ENCODE data around the gene FOCAD. TPM values are rescaled to one million over a fixed set of nuclear protein-coding genes. Genes with fewer than 3 reads are reported as not detected.

Gene FOCAD
- total and polyA plus RNA-seq, 4 donors = 6.8 to 62.1 (median 27.9) TPM

DNA sequence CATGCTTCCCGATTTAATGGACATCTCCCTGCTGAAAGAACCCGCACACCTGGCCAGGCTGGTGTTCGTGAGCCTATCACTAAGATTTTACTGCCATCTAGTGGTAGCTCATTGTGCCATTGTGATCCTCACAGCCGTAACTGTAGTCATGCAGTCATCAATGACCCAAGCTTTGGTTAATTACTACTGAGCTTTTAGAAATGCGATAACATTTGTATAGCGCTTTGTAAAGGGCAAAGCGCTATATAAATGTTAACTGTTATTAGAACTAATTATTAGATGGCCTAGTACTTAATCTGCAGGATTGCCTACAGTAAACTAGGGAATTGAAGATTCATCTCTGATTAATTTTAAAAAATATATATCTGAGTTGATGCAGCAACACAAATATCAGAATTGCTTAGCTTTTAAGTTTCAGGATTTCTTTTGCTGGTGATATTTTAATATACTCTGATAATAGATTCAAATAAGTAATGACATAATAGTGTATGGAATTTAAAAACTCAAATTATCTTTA lies 257.2 kb downstream of the FOCAD start:
- DNase-seq (peak; percentile 44 to 80 (median 71)), ATAC-seq (ENCODE audit: insufficient read depth, low FRiP score) (peak; percentile 82)
- WGBS, 2 donors = 7 to 13% methylated on average over 7 of the region's 7 CpGs
- Histone ChIP-seq H3K27ac (ENCODE audit: low read depth in 1 of 2, low read length in 1 of 2) (no peak overlapping the region), H3K4me1 (ENCODE audit: control insufficient read depth in 5 of 5, insufficient read depth in 5 of 5, low read length in 5 of 5) (no peaks in the 10 kb centered on the region), H3K4me3 (no peak overlapping the region), H3K27me3 (ENCODE audit: control insufficient read depth in 3 of 3, insufficient read depth in 3 of 3, low read length in 2 of 3) (no peaks in the 10 kb centered on the region), H3K9me3 (ENCODE audit: control insufficient read depth in 4 of 4, insufficient read depth in 3 of 4, low read length in 3 of 4) (no peaks in the 10 kb centered on the region), H3K36me3 (ENCODE audit: control insufficient read depth in 4 of 4, insufficient read depth in 4 of 4, low read length in 4 of 4) (peaks cover 0 to 4% (median 0%) of the 10 kb centered on the region in 4 donors), H3K9ac (ENCODE audit: insufficient read depth in 1 of 2, low read length in 2 of 2) (no peak overlapping the region)
- TF ChIP-seq, protein P1, sequence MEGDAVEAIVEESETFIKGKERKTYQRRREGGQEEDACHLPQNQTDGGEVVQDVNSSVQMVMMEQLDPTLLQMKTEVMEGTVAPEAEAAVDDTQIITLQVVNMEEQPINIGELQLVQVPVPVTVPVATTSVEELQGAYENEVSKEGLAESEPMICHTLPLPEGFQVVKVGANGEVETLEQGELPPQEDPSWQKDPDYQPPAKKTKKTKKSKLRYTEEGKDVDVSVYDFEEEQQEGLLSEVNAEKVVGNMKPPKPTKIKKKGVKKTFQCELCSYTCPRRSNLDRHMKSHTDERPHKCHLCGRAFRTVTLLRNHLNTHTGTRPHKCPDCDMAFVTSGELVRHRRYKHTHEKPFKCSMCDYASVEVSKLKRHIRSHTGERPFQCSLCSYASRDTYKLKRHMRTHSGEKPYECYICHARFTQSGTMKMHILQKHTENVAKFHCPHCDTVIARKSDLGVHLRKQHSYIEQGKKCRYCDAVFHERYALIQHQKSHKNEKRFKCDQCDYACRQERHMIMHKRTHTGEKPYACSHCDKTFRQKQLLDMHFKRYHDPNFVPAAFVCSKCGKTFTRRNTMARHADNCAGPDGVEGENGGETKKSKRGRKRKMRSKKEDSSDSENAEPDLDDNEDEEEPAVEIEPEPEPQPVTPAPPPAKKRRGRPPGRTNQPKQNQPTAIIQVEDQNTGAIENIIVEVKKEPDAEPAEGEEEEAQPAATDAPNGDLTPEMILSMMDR (IDR thresholded peaks at IDR 0.05; ENCODE audit: control extremely low read depth, extremely low read depth) = peak; percentile 68

DNA sequence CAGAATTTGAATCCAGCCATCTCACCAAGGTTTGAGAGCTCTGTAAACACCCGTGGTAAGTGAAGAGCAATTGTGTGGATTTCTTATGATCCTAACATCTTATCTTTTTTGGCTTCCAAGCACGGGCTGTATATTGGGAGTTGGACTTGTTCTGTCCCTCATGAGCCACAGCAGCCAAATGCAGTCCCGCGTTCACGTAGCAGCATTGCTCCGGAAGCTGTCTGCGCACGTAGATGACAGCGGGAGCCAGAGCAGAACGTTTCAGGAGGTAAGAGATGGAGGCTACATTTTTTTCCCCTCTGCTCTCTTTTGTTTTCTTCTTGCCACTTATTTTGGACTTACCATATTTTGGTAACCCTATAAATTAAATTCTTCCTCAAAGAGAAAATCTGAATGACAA lies 260.4 kb downstream of the FOCAD start:
- Histone ChIP-seq H3K27ac (ENCODE audit: low read depth in 1 of 2, low read length in 1 of 2) (no peak overlapping the region), H3K4me3 (no peak overlapping the region), H3K9ac (ENCODE audit: insufficient read depth in 1 of 2, low read length in 2 of 2) (no peak overlapping the region), H3K36me3 (ENCODE audit: control insufficient read depth in 4 of 4, insufficient read depth in 4 of 4, low read length in 4 of 4) (peaks cover 0 to 5% (median 4%) of the 10 kb centered on the region in 4 donors), H3K4me1 (ENCODE audit: control insufficient read depth in 5 of 5, insufficient read depth in 5 of 5, low read length in 5 of 5) (no peaks in the 10 kb centered on the region), H3K9me3 (ENCODE audit: control insufficient read depth in 4 of 4, insufficient read depth in 3 of 4, low read length in 3 of 4) (no peaks in the 10 kb centered on the region), H3K27me3 (ENCODE audit: control insufficient read depth in 3 of 3, insufficient read depth in 3 of 3, low read length in 2 of 3) (no peaks in the 10 kb centered on the region)
- DNase-seq = no peak
- WGBS, 2 donors = 85 to 89% methylated on average over 10 of the region's 10 CpGs
- ATAC-seq (ENCODE audit: insufficient read depth, low FRiP score) = no peak
- TF ChIP-seq, protein P1 (IDR thresholded peaks at IDR 0.05; ENCODE audit: control extremely low read depth, extremely low read depth) = no peak

DNA sequence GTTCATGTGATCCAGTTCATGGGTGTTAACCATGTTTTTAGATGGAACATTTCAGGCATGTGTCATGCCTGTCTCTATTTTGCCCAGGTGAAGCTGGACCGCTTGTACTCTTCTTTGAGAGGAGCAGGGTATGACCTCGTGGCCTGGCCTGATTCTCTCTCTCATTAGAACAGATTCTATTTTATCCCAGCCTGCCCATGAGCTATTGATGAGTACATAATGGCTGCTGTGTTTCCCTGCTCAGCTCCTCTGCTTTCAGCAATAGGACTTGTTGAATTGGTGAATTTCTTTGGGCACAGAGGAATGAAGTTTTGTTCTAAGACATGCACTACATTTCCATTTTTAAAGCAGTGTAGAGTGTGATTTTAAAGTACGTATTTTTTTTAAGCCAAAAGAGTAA lies 261.2 kb downstream of the FOCAD start:
- no peak for DNase-seq
- Histone ChIP-seq H3K4me1 (ENCODE audit: control insufficient read depth in 5 of 5, insufficient read depth in 5 of 5, low read length in 5 of 5) (no peaks in the 10 kb centered on the region), H3K4me3 (no peak overlapping the region), H3K27ac (ENCODE audit: low read depth in 1 of 2, low read length in 1 of 2) (no peak overlapping the region), H3K36me3 (ENCODE audit: control insufficient read depth in 4 of 4, insufficient read depth in 4 of 4, low read length in 4 of 4) (peaks cover 0 to 5% (median 4%) of the 10 kb centered on the region in 4 donors), H3K9me3 (ENCODE audit: control insufficient read depth in 4 of 4, insufficient read depth in 3 of 4, low read length in 3 of 4) (no peaks in the 10 kb centered on the region), H3K9ac (ENCODE audit: insufficient read depth in 1 of 2, low read length in 2 of 2) (no peak overlapping the region), H3K27me3 (ENCODE audit: control insufficient read depth in 3 of 3, insufficient read depth in 3 of 3, low read length in 2 of 3) (no peaks in the 10 kb centered on the region)
- TF ChIP-seq, protein P1 (IDR thresholded peaks at IDR 0.05; ENCODE audit: control extremely low read depth, extremely low read depth) = no peak
- 93 to 94% methylated on average over 3 of the region's 3 CpGs for WGBS, 2 donors
- no peak for ATAC-seq (ENCODE audit: insufficient read depth, low FRiP score)

DNA sequence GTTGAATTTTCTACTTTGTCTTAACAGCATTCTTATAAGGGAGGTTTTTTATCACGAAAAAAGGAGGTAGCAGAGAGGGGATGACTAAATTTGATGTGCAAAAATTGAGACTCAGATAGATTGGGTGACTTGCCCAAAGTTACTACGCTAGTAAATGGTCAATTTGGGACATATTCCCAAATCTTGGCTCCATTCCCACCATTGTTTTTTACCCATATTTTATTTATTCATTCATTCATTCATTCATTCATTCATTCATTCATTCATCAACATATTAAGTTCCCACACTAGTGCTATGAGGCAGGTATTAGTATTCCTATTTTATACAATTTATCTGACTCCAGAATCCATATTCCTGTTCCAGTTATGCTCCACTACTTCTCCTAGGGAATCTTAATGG lies 261.8 kb downstream of the FOCAD start:
- DNase-seq = no peak
- Histone ChIP-seq H3K9me3 (ENCODE audit: control insufficient read depth in 4 of 4, insufficient read depth in 3 of 4, low read length in 3 of 4) (no peaks in the 10 kb centered on the region), H3K4me3 (no peak overlapping the region), H3K36me3 (ENCODE audit: control insufficient read depth in 4 of 4, insufficient read depth in 4 of 4, low read length in 4 of 4) (peaks cover 0 to 5% (median 4%) of the 10 kb centered on the region in 4 donors), H3K9ac (ENCODE audit: insufficient read depth in 1 of 2, low read length in 2 of 2) (no peak overlapping the region), H3K4me1 (ENCODE audit: control insufficient read depth in 5 of 5, insufficient read depth in 5 of 5, low read length in 5 of 5) (no peaks in the 10 kb centered on the region), H3K27ac (ENCODE audit: low read depth in 1 of 2, low read length in 1 of 2) (no peak overlapping the region), H3K27me3 (ENCODE audit: control insufficient read depth in 3 of 3, insufficient read depth in 3 of 3, low read length in 2 of 3) (no peaks in the 10 kb centered on the region)
- 92 to 97% methylated on average over 2 of the region's 2 CpGs for WGBS, 2 donors
- TF ChIP-seq, protein P1 (IDR thresholded peaks at IDR 0.05; ENCODE audit: control extremely low read depth, extremely low read depth) = no peak
- no peak for ATAC-seq (ENCODE audit: insufficient read depth, low FRiP score)
